ENCODE measurements around the gene SIRPA. TPM values are rescaled to one million over a fixed set of nuclear protein-coding genes. Genes with fewer than 3 reads are reported as not detected.

Gene SIRPA
- total RNA-seq, 1 experiment from 2014 or later: 6.0 TPM

DNA sequence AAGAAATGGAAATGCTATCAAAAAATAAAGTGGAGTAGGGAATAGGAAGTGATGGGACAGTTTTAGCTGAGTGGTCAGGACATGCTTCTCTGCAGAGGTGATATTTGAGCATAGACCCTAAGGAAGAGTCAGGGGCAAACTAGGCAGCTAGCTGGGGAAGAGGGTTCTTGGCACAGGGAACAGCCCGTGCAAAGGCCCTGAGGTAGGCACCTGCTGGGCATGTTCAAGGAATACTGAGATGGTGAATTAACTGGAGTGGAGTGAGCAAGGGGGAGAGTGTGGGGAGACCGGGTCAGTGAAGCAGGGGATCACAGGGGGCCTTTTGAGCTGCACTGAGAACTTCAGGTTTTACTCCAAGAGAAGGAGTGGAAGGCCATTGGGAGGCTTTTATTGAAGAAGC is 7.5 kb upstream of the SIRPA start:
- Mint-ChIP-seq H3K27ac (peak overlapping the region in 1 of 3 experiments; percentile 59; a peak in 1 of 7 replicates), H3K36me3 (ENCODE audit: insufficient read depth in 1 of 3, low read depth in 3 of 3) (no peaks in the 10 kb centered on the region), H3K4me3 (no peak overlapping the region; a peak in 1 of 5 replicates), H3K4me1 (peaks cover 14 to 45% of the 10 kb centered on the region in 2 experiments; a peak in 3 of 4 replicates), H3K9me3 (no peaks in the 10 kb centered on the region), H3K27me3 (ENCODE audit: low read depth) (peaks cover 24% of the 10 kb centered on the region)
- Histone ChIP-seq H3K9me3 (ENCODE audit: control insufficient read depth, low read depth, low read length) (no peaks in the 10 kb centered on the region), H3K27ac (ENCODE audit: insufficient read length, low read depth, low read length) (no peak overlapping the region), H3K18ac (ENCODE audit: insufficient read length, low read depth, low read length) (no peak overlapping the region), H3K23me2 (ENCODE audit: insufficient read length, low read depth, low read length, poor library complexity, severe bottlenecking) (no peaks in the 10 kb centered on the region), H3T11ph (ENCODE audit: low read length) (no peak overlapping the region), H4K8ac (replicated peaks; ENCODE audit: insufficient read length, low read depth, low read length) (no peak overlapping the region), H3K9ac (ENCODE audit: extremely low read depth, insufficient read length, low read length) (no peak overlapping the region), H2BK15ac (ENCODE audit: low read depth, low read length) (no peak overlapping the region), H4K20me1 (ENCODE audit: control insufficient read depth, insufficient read depth, insufficient read length) (no peaks in the 10 kb centered on the region), H4K5ac (ENCODE audit: insufficient read length, low read depth, low read length) (no peak overlapping the region), H2AFZ (ENCODE audit: low read length) (no peak overlapping the region), H2BK5ac (ENCODE audit: insufficient read length, low read length) (no peak overlapping the region), H2BK20ac (ENCODE audit: low read depth, low read length, poor library complexity, severe bottlenecking) (no peak overlapping the region), H3K4me1 (ENCODE audit: insufficient read depth, low read length) (no peaks in the 10 kb centered on the region), H3K79me1 (ENCODE audit: insufficient read depth, low read depth, low read length, poor library complexity, severe bottlenecking) (no peaks in the 10 kb centered on the region), H3K79me2 (ENCODE audit: insufficient read depth, low read length) (no peaks in the 10 kb centered on the region), H3K56ac (ENCODE audit: insufficient read length, low read depth, low read length) (no peak overlapping the region), H3K4me2 (ENCODE audit: insufficient read depth, insufficient read length, low read length) (no peak overlapping the region), H3K23ac (ENCODE audit: insufficient read length, low read depth, low read length) (no peak overlapping the region), H3K27me3 (ENCODE audit: insufficient read depth, low read length) (no peaks in the 10 kb centered on the region; the same call in 1 of the 2 replicates), H4K91ac (ENCODE audit: insufficient read length, low read depth, low read length) (no peak overlapping the region), H2BK12ac (ENCODE audit: insufficient read length, low read depth, low read length) (no peak overlapping the region), H2AK5ac (ENCODE audit: insufficient read length, low read length) (no peak overlapping the region), H2BK120ac (ENCODE audit: low read depth, low read length, poor library complexity, severe bottlenecking) (no peak overlapping the region), H3K4ac (ENCODE audit: low read depth, low read length) (no peak overlapping the region), H3K14ac (ENCODE audit: insufficient read depth, low read length) (no peak overlapping the region)
- TF ChIP-seq, protein P1, sequence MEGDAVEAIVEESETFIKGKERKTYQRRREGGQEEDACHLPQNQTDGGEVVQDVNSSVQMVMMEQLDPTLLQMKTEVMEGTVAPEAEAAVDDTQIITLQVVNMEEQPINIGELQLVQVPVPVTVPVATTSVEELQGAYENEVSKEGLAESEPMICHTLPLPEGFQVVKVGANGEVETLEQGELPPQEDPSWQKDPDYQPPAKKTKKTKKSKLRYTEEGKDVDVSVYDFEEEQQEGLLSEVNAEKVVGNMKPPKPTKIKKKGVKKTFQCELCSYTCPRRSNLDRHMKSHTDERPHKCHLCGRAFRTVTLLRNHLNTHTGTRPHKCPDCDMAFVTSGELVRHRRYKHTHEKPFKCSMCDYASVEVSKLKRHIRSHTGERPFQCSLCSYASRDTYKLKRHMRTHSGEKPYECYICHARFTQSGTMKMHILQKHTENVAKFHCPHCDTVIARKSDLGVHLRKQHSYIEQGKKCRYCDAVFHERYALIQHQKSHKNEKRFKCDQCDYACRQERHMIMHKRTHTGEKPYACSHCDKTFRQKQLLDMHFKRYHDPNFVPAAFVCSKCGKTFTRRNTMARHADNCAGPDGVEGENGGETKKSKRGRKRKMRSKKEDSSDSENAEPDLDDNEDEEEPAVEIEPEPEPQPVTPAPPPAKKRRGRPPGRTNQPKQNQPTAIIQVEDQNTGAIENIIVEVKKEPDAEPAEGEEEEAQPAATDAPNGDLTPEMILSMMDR (conservative IDR thresholded peaks at IDR 0.05): no peak
- no CpG with 5 or more reads among the region's 2 CpGs for WGBS (ENCODE audit: extremely low coverage, insufficient read length, low lambda C conversion rate)
- no peak for DNase-seq

All from H9 (cell line).